Embryonic facial prominence (tissue), 1 donor: Measurements from ENCODE around the gene CCNL2.

Experiments
- DNase-seq: peaks from one replicate; pipeline ENCODE4 v3.0.0-alpha.2; 2016; ENCODE audit errors: extremely low spot score

The CCNL2 gene

DNA sequence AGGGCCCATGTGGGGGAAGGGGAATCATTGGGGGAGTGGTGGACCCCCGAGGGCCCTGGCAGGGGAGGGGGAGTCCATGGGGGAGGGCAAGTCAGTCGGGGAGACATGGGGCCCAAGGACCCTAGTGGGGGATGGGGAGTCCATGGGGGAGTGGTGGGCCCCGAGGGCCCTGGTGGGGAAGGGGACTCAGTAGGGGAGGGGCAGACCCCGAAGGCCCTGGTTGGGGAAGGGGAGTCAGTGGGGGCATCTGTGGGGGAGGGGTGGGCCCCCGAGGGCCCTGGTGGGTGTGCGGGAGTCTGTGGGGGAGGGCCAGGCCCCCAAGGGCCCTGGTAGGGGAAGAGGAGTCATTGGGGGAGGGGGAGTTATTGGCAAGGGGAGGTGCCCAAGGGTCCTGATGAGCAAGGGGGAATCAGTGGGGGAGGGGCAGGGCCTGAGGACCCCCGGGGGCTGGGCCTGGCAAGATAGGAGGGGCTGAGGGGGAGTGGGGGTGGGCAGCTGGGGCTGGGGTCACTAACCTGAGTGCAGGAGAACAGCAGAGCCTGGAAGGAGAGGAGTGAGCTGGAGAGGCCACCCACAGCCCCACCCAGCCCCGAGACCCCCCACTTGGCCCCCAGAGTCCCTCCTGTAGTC lies 42.9 kb downstream of the CCNL2 start:
- no peak for DNase-seq

DNA sequence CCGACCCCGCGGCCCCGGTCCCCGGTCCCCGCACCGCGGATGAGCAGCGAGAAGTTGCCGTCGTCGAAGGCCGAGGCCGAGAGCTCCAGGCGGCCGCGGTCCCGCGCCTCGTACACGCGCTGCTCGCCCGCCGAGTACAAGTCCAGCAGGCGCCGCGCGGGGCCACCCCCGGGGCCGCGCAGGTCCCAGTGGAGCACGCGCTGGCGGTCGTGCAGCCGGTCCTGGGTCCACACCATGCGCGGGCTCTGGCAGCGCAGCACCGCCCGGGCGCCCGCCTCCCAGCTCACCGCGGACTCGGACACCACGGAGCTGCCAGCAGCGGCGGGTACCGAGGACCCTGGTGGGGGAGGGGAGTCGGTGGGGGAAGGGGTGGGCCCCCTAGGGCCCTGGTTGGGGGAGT lies 43.7 kb downstream of the CCNL2 start:
- no peak for DNase-seq

DNA sequence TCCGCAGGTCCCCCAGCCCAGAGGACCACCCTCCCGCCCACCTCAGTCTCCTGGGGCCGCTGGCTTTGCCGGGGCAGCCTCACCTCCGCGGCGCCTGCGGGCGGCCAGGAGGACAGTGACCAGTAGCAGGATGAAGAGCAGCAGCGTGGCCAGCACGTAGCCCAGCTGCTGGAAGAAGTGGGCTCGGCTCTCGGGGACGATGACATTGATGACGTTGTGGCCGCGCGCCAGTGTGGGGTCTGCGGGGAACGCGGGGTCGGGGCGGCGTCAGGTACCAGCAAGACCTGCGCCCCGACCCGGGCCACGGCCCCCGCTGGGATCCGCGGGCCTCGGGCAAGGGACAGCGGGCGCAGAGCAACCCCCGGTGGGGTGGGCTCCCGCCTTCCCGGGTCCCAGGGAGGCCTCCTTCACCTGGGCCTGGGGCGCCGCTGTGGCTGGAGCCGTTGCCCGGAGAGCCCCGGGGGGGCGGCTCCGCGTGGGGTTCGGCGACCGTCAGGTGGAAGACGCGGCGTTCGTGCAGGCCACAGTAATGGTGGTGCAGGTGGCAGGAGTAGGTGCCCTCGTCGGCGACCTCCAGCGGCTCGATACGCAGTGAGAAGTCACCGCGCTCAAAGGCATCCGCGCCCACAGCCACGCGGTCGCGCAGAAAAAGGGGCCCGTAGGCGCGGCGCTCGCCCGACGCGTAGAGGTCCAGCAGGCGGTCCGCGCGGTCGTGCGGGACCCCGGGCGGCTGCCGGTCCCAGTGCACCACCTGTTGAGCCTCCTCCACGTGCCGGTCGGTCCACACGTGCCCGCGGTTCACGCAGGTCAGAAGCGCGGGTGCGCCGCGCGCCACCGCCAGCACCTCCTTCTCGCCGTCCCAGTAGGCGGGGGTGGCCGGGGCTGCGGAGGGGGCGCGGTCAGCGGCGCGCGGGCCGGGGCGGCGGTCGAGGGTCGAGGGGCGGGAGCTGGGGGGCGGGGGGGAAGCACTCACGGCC lies 44.6 kb downstream of the CCNL2 start:
- DNase-seq = no peak

DNA sequence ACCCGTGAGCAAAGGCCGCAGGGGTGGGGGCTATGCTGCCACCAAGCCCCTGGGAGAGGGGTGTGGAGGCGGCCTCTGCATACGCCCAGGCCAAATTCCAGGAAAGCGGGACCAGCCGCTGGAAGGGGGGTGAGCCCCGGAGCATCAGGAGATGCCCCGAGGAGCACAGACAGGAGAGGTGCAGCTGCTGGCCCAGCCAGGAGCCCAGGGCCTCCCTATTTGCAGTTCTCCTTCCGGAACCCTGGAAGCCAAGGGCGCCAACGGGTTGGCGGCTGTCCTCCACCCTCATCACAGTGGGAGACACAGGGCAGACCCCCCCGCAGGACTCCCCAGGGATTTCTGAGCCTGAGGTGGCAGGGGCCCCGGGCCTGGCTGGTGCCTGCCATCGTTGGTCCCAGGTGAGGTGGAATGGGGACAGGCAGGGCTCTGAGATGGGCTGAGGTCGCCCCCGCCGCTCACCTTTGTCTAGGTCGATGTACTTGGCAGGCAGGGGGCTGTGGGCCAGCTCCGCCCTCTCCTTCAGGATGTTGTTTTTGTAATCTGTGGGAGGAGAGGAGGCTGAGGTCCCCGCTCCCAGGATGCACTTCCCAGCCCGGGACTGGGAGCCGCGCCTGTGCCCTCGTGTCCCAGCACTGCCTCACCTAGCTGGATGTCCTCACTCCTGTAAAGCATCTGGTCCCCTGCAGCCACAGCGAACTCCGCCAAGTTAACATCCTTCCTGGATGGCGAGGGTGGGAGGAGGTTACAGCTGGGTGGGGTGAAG lies 45.6 kb downstream of the CCNL2 start:
- DNase-seq = no peak

DNA sequence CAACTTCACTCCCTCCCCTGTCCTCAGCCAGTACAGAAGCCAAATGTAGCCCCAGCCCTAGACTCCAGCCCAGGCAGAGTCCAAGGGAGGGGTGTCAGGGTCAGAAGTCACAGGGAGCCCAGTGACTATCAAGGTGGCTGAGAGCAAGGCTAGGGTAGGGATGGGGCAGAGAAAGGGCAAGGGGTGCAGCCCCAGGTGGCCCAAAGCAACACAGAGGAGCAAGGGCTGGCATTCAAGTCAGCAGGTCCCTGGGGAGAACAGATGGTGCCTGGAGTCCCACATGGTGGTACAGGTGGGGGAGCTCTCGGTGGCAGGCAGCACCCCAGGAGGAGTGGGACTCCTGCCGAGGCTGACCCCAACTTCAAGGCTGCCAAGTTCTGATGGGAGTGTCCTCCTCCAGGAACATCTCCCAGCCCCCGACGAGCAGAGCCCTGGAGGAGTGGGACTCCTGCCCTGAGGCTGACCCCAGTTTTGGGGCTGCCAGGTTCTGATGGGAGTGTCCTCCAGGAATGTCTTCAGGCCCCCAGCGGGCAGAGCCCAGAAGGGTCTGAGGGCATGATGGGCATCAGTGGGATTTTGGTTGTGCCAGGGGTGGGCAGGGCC lies 46.2 kb downstream of the CCNL2 start:
- no peak for DNase-seq

DNA sequence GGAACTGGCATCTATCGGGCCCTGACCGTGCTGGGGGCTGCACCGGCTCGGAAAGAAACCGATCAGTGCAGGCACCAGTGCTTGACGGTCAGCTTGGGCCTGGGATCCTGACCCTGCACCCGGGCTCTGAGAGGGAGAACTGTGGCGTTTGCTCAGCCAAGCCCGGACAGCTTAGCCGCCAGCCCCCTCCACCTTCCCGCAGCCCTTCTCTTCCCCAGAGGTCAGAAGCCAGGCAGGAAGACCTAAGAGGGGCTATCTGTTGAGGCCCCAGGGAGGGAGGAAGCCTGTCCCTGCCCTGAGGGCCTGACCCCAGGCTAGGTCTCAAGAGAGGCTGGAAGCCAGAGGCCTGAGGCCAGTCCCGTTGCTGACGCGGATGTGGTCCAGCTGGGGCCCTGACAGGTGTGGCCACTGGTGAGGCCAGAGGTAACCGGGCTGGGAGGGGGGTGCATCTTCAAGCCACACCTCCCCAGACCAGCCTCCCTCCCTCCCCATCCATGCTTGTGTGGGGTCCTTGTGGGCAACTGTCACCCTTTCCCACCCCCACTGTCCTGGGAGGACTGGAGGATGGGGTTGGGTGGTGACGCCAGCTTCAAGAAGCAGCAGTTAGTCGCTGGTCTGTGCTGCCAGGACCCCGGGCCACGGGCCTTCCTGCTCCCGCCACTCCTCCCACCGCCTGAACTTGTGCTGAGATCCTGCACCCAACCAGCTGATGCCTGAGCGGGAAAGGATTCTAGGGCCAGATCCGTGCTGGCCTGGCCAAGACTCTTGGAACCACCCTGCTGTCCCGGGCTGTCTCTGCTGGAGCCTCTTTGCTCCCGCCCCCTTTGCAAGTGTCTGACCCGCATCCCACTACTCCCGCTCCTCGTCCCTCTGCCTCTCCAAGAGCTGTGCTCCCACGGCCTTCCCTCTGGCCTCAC lies 47.4 kb downstream of the CCNL2 start:
- DNase-seq = no peak

DNA sequence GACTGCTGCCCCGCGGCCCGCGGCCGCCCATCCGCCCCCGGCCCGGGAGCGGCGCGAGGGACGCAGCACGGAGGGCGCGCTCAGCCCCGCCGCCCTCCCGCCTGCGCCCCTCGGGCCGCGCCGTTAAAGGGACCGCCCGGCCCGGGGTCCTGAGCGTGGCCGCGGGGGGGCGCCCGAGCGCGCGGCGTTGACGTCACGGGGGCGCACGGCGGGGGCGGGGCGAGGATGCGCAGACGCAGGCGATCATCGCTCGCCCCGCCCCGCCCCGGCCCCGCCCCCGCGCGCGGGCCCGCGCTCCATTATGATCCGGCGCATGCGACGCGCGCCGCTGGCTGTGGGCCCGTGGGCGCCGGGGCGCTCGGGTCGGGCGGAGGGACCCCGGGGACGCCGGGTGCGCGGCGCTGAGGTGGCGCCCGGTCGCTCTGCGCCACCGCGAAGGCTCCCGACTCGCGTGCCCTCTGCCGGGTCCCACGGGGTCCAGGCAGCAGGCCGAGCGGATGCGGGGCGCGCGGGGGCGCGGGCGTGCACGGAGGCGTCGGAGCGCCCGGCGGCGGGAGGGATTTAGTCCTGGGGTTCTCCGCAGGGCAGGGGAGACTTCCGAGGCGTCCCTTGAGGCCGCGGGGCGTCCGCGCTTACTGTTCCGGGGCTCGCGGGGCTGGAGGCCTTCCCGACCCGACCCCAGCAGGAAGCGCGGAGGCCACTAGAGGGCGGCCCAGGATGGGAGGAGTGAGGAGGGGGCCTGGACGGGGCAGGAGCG lies 49.7 kb downstream of the CCNL2 start, which contains the start of gene DVL1:
Gene DVL1, minus strand, starts transcription at position 163 of the 757 bp plus-strand sequence. CDS start 353 bp downstream, outside the sequence.
- DNase-seq = no peak

DNA sequence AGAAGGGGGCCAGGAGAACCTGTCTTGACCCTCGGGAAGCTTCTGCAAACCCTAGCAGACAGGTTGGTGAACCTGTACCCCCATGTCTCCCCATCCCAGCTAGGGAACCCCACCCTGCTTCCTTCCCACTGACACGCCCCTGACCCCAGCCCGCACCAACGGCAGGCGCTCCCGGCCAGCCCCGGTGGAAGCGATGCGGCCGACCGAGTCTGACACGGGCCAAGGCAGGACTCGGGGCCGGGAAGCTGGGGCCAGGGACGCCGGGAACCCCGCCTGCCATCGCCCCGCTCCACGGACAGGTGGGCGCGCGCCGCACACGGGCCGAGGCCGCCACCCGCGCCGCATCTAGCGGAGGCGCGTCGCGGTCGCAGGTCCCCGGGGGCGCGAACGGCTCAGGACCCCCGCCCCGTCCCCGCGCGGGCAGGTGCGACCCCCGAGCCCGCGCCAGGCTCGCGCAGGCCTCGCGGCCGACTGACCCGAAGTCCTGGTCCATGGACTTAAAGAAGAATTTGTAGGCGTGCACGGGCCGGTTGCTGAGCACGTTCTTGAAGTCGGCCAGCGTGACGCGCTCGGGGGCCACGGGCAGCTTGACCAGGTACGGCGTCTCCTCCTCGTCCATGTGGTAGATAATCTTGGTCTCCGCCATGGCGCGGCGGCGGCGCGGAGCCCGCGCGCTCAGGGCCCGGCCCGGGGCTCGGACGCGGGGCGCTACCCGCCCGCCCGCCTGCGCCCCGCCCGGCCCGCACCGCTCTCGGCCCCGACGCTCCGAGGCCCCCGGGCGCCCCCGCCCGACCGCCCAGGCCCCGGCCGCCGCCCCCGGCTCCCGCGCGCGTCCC lies 50.5 kb downstream of the CCNL2 start:
- no peak for DNase-seq

DNA sequence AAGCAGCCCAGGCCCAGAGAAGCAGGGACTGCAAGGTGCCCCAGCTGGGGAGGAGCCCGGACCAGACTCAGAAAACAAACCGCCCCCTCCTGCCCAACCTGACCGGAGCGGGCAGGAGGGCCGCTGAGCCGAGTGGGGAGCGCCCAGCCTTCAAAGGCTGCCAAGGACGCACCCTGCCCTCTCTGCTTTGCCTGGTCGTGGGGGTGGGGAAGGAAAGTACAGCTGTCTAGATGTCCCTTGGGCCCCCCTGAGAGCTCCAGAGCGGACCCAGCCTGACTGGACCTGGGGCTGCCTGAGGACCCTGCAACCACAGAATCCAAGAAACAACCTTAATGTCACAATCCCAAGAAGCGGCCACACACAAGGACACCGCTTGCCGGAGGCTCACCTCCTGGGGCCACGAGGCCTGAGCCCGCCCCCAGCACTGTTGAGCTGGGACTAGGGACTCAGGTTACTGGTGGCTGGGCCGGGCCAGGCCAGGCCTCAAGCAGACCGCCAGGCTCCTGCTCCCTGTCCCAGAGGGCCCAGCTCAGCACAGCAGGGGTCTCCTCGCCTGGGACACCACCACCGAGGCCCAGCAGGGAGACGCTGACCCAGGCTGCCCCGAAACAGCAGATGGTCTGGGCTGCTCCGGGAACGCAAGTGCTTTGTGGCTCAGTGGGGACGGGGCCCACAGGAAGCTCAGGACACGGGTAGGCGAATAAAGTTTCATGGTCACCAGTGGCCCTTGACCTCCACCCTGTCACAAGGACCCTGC lies 51.3 kb downstream of the CCNL2 start:
- no peak for DNase-seq

DNA sequence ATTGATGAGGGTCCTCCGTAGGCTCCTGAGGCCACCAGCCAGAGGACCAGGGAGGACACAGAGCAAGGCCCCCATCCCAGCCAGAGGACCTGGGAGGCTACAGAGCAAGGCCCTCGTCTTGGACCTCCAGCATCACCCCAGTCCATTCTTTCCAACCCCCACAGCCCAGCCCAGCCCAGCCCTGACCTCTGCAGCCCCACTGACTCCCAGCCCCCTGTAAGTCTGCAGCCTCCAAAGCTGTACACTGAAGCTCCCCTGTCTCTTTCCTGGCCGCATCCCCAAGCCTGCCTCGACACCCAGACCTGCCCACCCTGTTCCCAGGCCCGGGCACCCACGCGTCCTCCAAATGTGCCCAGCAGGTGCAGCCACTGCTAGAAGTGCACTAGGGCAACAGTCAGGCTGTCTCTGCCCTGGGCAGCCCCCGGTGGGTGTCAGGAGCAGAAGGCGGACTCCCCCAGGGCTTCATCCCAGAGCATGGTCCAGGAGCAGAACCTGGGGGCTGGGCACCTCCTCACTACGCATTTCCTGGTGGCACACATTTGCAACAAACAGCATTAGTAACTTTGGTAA lies 52.0 kb downstream of the CCNL2 start:
- DNase-seq = no peak

DNA sequence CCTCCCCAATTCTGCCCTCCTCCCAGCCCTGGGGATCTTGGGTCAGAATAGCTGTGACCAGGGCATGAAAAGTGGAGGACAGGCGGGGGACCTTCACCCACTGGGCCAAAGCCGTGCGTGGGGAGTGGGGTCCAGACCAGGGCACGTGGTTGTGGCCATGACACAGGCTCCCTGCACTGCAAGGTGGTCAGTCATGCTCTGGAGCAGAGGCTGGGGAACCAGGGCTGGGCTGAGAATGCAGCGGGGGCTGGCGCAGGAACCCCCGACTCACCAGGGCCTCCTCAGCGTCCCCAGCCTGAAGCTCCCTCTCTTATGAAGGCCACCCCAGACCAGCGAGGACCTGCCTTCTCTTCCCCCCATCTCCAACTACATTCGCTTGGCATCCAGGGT lies 52.6 kb downstream of the CCNL2 start:
- DNase-seq = no peak

DNA sequence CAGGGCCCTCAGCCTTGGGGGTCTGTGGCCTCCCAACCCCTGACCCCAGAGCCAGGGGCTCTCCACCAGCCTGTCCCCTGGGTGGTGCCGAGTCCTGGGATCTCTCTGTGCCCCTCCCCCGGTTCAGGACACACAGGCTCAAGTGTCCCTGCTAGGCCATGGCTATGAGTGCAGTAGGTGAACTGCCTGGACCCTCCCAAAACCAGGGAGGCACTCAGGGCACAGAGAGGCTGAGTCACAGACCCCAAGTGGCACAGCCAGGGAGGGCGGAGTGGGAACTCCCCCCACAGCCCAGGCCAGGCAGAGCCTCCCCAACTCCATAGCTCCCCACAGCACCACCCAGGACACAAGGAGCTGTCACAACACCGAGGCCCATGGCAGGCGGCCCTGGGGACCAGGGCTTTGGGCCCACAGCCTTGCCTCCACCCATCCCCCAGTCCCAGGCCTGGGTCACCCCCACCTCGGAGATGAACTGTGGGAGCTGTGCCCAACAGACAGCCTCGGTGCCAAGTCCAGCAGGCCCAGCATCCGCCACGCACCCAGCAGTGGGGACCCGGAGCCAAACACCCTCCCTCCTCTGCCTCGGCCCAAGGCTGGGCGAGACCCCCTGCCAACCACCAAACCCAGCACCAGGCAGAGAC lies 53.2 kb downstream of the CCNL2 start:
- no peak for DNase-seq

DNA sequence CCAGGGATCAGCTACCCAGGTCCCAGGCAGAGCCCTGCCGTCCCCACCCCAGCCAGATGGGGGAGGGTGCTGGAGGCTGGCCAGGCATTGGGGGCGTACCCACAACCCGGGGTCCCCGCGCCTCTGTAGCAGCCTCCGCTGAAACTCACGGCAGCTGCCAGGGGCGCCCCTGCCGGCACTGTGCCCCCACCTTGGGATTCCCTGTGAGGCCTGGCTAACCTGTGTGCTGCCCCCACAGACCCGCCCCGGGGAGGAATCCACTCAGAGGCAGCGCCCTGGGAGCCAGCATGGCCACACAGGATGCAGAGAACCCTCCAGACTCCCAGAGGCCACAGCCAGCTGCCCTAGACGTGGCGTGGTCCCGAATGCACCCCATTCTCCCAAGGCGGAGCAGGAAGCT lies 53.8 kb downstream of the CCNL2 start:
- DNase-seq = no peak

DNA sequence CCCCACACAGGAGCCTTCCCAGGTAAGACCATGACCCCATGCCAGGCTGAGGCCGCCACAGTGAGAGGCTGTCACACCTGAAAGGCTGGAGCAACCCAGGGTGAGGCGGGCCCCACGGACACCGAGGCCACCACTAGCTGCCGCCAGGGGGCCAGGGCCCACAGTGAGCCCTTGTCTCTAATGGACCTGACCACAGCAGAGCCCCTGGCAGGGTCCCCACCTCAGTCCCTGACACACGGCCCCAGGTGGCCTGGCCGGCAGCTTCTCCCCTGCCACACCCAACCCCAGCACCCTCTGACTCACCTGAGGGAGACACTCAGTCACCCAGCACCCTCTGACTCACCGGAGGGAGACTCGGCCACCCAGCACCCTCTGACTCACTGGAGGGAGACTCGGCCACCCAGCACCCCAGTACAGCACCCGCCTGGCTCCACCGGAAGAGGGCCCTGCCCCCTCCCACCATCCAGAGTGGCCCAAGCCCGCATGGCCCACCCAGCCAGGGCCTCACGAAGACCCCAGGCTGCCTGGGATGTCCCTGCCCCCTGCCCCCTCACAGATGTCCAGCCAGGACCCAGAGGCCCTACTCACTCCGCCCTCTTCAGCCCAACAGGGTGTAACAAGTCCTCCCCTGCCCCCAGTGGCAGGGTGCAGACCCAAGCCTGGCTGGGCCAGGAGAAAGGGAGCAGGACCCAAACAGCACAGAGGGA lies 54.3 kb downstream of the CCNL2 start:
- no peak for DNase-seq

DNA sequence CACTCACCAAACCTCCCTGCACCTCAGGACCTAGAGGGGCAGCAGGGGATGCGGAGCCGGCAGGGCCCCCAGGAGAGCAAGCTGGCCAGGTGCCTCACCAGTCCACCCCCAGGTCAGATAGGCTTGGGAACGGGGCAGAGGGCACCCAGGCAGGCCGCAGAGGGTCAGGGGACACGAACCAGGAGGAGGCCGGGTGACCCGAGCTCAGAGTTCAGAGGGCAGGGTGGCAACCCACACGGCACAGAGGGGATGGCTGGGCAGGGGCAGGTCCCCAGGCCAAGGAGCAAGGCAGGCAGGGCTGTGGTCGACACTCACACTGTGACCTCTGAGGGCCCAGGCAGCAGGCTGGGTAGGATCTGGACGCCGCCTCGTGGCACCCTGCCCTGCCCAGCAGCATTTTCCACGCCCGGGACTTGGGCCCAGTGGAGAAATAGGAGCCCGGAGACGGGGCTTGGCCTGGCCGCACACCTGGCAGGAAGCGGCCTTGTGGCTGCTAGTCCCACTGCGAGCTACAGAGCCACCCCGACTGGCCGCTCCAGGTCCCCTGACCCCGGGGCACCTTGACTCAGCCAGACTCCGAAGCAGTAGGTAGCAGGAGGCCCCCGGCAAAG lies 55.2 kb downstream of the CCNL2 start:
- no peak for DNase-seq

DNA sequence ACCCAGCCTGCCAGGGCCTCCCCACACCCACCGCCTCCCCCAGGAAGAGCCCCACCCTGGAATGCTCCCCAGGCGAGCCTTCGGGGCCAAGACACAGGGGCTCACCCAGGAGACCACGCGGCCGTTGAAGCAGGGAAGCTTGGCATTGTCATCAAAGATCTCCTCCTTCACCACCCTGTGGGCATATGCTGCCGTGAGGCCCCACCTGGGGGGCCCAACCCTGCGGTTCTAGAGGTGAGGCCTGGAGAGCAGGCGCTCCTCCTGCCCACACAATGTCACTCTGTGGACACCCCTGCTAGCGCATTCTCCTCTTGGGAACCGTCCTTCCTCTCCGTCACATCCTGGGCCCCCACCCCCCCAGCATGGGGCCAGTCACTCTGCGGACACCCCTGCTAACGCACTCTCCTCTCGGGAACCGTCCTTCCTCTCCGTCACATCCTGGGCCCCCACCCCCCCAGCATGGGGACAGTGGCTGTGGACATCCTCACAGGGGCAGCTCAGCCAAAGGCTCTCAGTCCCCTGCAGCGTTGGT lies 56.5 kb downstream of the CCNL2 start:
- DNase-seq = no peak
